IMR-90 (cell line): ENCODE data around the gene ZFP36.

Experiments
- MAZ ChIP-seq: IDR thresholded peaks from 2 replicates; pipeline ENCODE4 v1.6.1; 2012; ENCODE audit warnings: low read depth, mild to moderate bottlenecking, low read length, improper control_type of control experiment, moderate library complexity, borderline replicate concordance
- MXI1 ChIP-seq: IDR thresholded peaks from 2 replicates; pipeline ENCODE4 v1.6.1; 2012; ENCODE audit warnings: low read depth, mild to moderate bottlenecking, low read length, moderate library complexity, borderline replicate concordance
- NFE2L2 ChIP-seq: fragments of 150-350 bp; IDR thresholded peaks from 2 replicates; pipeline ENCODE4 v1.6.1; 2016; ENCODE audit warnings: low read depth, mild to moderate bottlenecking, low read length
- POLR2A ChIP-seq: IDR thresholded peaks from 2 replicates; pipeline ENCODE4 v1.6.1; 2012; ENCODE audit warnings: mild to moderate bottlenecking, low read depth, low read length
- TF ChIP-seq, protein P1 (sequence below): conservative IDR thresholded peaks from 2 replicates; pipeline ENCODE4 v1.5.1; 2012; ENCODE audit warnings: mild to moderate bottlenecking, low read depth, low read length, improper control_type of control experiment

DNA sequence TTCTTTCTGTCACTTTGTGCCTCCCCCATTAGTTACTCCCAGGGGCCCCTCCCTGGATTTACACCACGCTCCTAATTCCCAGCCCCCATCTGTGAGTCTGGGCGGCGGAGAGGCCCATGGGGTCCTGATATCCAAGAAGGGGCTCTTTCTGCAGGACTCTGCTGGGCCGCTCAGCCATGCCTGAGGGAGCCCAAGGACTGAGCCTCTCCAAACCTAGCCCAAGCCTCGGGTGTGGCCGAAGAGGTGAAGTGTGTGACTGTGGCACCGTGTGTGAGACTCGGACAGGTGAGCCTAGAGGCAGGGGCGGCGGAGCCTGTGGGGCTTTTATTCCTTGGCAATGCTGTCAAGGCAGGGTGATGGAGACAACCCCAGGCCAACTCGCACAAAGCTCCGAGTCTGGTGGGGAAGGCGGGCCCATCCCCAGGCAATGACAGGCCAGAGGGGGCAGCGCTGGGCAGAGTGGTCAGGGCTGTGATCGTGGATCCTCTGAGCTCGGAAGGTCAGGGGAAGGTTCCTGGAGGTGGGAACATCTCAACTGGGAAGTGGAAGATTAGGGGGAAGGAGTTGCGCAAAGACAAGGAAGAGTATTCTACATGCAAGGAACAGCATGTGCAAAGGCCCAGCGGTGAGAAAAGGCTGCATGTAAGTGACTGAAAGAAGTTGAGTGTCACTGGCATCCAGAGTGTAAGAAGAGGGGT lies 7.4 kb downstream of the ZFP36 start:
- peak; percentile 30; the same call in 1 of the 2 replicates for TF ChIP-seq POLR2A
- TF ChIP-seq, protein P1, sequence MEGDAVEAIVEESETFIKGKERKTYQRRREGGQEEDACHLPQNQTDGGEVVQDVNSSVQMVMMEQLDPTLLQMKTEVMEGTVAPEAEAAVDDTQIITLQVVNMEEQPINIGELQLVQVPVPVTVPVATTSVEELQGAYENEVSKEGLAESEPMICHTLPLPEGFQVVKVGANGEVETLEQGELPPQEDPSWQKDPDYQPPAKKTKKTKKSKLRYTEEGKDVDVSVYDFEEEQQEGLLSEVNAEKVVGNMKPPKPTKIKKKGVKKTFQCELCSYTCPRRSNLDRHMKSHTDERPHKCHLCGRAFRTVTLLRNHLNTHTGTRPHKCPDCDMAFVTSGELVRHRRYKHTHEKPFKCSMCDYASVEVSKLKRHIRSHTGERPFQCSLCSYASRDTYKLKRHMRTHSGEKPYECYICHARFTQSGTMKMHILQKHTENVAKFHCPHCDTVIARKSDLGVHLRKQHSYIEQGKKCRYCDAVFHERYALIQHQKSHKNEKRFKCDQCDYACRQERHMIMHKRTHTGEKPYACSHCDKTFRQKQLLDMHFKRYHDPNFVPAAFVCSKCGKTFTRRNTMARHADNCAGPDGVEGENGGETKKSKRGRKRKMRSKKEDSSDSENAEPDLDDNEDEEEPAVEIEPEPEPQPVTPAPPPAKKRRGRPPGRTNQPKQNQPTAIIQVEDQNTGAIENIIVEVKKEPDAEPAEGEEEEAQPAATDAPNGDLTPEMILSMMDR = peak; percentile 19; the same call in 1 of the 2 replicates
- TF ChIP-seq MAZ = no peak
- 0 out of 2 replicates have a peak, but pooled peaks have one; percentile 6 for TF ChIP-seq MXI1
- TF ChIP-seq NFE2L2 = no peak
